Osteocyte (in vitro differentiated cells): ENCODE data around the gene MBNL2. TPM values are rescaled to one million over a fixed set of nuclear protein-coding genes. Genes with fewer than 3 reads are reported as not detected.

Experiments used
- DNase-seq: peaks from one replicate; pipeline ENCODE4 v3.0.0; 2021; ENCODE audit warnings: mixed read lengths; ENCODE audit not compliant: unreplicated experiment; ENCODE audit errors: extremely low spot score
- H3K27ac Mint-ChIP-seq: one replicate; pipeline ENCODE4 v1.8.0; 2021; ENCODE audit warnings: mild to moderate bottlenecking, mixed read lengths; ENCODE audit not compliant: unreplicated experiment
- H3K27me3 Mint-ChIP-seq: one replicate; pipeline ENCODE4 v1.8.0; 2021; ENCODE audit warnings: mixed read lengths; ENCODE audit not compliant: unreplicated experiment
- H3K36me3 Mint-ChIP-seq: one replicate; pipeline ENCODE4 v1.8.0; 2021; ENCODE audit warnings: mixed read lengths; ENCODE audit not compliant: unreplicated experiment
- H3K4me1 Mint-ChIP-seq: one replicate; pipeline ENCODE4 v1.8.0; 2021; ENCODE audit warnings: mixed read lengths; ENCODE audit not compliant: unreplicated experiment
- H3K4me3 Mint-ChIP-seq: one replicate; pipeline ENCODE4 v1.8.0; 2021; ENCODE audit warnings: mild to moderate bottlenecking, moderate library complexity, mixed read lengths; ENCODE audit not compliant: unreplicated experiment
- H3K9me3 Mint-ChIP-seq: one replicate; pipeline ENCODE4 v1.8.0; 2021; ENCODE audit warnings: mixed read lengths; ENCODE audit not compliant: unreplicated experiment
- total RNA-seq: library from RNA; stranded (reverse); gene quantifications from 2 replicates; pipeline ENCODE4 v1.2.1, GENCODE V29; 2021
- TF ChIP-seq, protein P1 (sequence below): fragments of 200-600 bp; sonication (generic); IDR thresholded peaks from 2 replicates; pipeline ENCODE4 v1.5.0; 2021; ENCODE audit warnings: antibody characterized with exemption, mild to moderate bottlenecking, moderate library complexity

MBNL2 gene
- total RNA-seq, 1 donor from 2014 or later: 66.6 TPM

DNA sequence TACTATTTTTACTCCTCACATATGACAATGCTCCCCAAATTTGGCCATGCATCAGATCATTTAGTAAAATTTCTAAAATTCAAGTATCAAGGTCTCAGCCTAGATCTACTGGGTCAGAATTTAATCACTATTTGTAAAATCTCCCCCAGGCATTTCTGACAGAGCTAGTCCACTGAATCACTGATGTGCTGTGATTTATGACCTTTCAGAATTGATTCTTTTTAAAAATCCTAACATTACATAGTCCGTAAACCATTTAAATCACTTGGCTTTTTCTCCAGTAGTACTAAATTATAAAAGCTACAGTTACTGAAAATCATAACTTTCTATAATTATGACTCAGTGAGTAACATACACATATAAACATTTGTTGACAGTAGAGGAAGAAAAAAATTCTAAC, 119.0 kb downstream of the MBNL2 start:
- H3K27ac Mint-ChIP-seq: peak overlapping the region; percentile 74
- DNase-seq: no peak
- H3K27me3 Mint-ChIP-seq: no peaks in the 10 kb centered on the region
- H3K36me3 Mint-ChIP-seq: peaks cover 18% of the 10 kb centered on the region
- peaks cover 36% of the 10 kb centered on the region for H3K4me1 Mint-ChIP-seq
- TF ChIP-seq, protein P1, sequence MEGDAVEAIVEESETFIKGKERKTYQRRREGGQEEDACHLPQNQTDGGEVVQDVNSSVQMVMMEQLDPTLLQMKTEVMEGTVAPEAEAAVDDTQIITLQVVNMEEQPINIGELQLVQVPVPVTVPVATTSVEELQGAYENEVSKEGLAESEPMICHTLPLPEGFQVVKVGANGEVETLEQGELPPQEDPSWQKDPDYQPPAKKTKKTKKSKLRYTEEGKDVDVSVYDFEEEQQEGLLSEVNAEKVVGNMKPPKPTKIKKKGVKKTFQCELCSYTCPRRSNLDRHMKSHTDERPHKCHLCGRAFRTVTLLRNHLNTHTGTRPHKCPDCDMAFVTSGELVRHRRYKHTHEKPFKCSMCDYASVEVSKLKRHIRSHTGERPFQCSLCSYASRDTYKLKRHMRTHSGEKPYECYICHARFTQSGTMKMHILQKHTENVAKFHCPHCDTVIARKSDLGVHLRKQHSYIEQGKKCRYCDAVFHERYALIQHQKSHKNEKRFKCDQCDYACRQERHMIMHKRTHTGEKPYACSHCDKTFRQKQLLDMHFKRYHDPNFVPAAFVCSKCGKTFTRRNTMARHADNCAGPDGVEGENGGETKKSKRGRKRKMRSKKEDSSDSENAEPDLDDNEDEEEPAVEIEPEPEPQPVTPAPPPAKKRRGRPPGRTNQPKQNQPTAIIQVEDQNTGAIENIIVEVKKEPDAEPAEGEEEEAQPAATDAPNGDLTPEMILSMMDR: no peak
- no peak overlapping the region for H3K4me3 Mint-ChIP-seq
- no peaks in the 10 kb centered on the region for H3K9me3 Mint-ChIP-seq

DNA sequence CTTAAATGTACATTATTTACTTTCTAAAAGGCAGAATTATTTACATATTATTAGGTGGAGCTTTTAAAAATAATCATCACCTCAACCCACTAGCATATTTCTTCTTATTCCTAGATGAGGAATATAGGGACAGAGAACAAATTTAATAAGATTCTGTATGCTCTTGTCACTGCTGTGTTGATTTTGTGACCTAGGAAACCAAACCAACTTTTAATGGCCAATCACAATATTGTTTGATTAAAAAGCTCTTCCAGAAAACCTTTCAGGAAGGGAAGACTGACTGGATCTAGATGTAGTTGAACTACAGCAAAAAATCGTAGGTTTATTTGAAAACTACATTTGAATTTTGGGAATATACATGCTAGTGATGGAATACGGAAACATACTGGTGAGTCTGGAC, 120.0 kb downstream of the MBNL2 start:
- peak overlapping the region; percentile 52 for H3K27ac Mint-ChIP-seq
- H3K4me1 Mint-ChIP-seq: peaks cover 36% of the 10 kb centered on the region

DNA sequence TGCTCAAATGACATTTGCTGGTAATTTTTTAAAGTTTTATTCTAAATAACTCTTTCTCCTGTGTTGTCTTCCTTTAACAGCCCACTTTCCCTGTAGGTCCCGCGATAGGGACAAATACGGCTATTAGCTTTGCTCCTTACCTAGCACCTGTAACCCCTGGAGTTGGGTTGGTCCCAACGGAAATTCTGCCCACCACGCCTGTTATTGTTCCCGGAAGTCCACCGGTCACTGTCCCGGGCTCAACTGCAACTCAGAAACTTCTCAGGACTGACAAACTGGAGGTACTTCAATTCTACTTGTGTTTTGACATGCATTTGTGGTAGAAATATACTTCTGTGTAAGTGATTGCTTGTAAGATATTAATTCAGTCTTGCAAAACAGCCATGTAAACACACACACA, 120.8 kb downstream of the MBNL2 start:
- no peak for DNase-seq
- Mint-ChIP-seq H3K36me3 (peaks cover 27% of the 10 kb centered on the region), H3K27ac (peak overlapping the region; percentile 52), H3K4me1 (peaks cover 36% of the 10 kb centered on the region), H3K9me3 (no peaks in the 10 kb centered on the region), H3K27me3 (no peaks in the 10 kb centered on the region), H3K4me3 (no peak overlapping the region)
- TF ChIP-seq, protein P1: no peak

More for the DNA sequence above, 120.0 kb downstream of the MBNL2 start:
- Mint-ChIP-seq H3K36me3 (peaks cover 22% of the 10 kb centered on the region), H3K4me3 (no peak overlapping the region), H3K27me3 (no peaks in the 10 kb centered on the region), H3K9me3 (no peaks in the 10 kb centered on the region)
- TF ChIP-seq, protein P1: no peak
- DNase-seq: no peak

DNA sequence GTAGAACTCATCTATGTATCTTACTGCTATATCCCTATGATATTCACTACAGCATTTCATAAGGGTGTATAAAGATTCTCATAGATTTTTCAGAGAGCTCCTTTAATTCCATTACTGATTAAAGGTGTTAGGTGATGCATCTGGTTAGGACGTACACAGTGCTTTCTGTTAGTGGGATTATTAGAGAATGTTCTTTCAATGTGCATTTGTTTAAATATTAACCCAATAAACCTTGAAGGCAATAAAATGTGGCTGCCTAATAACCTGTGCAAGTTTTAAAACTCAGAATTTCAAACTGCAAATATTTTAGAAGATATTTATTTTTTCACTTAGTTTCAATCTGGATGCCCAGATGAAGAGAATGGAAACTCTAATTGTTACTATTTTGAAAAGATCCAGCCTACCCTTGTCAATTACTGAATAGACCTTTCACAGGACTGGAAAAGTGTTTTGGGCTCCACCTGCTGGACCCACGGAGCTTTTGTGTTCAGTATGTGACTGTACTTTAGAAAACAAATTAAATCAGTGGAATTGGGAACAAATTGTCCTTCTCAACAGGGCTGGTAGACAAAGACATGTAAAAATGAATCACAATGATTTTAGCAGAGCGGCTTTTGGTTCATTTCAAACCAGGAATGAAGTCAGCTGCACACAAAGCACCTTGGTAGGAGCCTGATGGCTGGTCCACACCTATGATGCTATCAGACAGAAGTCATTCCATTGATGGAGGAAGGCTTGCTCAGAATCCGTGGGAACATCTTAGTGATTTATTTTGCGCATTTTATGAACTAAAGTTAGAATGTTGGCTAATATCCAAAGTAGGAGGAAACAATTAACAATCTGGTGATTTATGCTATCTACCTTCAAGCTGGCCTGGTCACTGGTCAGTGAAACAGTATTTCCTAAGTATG, 122.4 kb downstream of the MBNL2 start:
- peaks cover 34% of the 10 kb centered on the region for H3K36me3 Mint-ChIP-seq
- no peak overlapping the region for H3K4me3 Mint-ChIP-seq
- TF ChIP-seq, protein P1: peak; percentile 85
- DNase-seq: no peak
- H3K9me3 Mint-ChIP-seq: no peaks in the 10 kb centered on the region
- no peaks in the 10 kb centered on the region for H3K27me3 Mint-ChIP-seq
- H3K4me1 Mint-ChIP-seq: peaks cover 36% of the 10 kb centered on the region
- peak overlapping the region; percentile 42 for H3K27ac Mint-ChIP-seq

DNA sequence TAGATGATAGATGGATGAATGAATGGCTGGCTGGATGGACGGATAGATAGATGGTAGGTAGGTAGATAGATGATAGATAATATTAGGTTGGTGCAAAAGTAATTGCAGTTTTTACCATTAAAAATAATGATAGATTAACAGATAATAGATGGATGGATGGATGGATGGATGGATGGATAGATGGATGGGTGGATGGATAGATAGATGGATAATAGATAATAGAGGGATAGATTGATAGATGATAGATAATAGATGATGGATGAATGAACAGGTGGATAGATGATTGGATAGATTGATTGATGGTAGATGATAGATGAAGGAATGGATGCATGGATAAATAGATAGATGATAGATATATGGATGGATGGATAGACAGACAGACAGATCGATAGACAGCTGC, 124.0 kb downstream of the MBNL2 start:
- H3K4me1 Mint-ChIP-seq: peaks cover 22% of the 10 kb centered on the region
- no peaks in the 10 kb centered on the region for H3K27me3 Mint-ChIP-seq
- TF ChIP-seq, protein P1: no peak
- H3K36me3 Mint-ChIP-seq: peaks cover 50% of the 10 kb centered on the region
- no peak for DNase-seq
- no peak overlapping the region for H3K27ac Mint-ChIP-seq
- no peak overlapping the region for H3K4me3 Mint-ChIP-seq
- peaks cover 6% of the 10 kb centered on the region for H3K9me3 Mint-ChIP-seq
